DMS79 (cell line): ENCODE results near the gene SYNJ2.

Source experiments
- DNase-seq: peaks from one replicate; lab custom pipeline; 2025; lab: John Stamatoyannopoulos, UW

Gene SYNJ2

DNA sequence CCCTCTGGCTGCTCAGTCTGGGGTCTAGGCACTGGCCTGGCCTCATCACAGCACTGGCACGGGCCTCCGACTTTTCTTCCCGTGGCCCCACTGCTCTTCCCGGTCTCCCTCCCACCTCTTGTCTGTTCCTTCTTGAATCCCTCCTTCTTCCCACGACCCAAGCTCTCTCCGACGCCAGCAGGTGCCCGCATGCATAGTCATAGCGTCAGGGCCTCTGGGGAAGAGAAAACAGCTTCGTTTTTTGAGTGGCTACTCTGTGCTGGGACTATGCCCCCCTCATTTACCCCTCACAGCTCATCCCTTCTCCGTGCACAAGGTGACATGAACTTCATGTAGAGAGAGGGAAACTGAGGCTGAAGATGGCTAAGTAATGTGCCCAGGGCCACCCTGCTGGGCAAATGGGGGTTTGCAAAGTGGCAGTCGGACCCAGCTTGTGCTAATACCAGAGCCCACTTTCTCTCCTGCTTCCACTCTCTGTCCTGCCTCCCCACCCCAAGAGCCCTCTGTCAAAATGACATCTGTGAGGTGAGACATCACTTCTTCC is 59.2 kb downstream of the SYNJ2 start:
- DNase-seq = no peak

DNA sequence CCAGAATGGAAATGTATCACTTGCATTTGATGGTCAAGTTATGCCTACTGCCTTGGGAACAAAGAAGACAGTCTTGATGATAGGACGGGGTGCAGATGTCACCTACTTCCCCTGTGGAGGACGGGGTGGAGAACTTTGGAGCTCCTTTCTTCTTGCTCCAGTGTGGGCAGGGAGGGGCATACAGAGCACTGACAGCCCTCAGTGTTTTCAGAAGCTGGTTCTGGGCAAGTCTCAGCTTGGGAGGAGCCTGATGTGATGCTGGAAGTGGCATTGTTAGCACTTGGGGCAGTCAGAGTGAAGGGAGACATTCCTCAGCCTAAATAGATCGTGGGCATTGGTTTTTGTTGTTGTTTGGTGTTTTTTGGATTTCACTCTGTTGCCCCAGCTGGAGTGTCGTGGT is 59.7 kb downstream of the SYNJ2 start:
- DNase-seq = no peak

GRCh38 chr6:158041788-158042187 is 60.1 kb downstream of the SYNJ2 start:
- no peak for DNase-seq

- DNase-seq = no peak
Measured at GRCh38 chr6:158042245-158042798, 60.7 kb downstream of the SYNJ2 start.

GRCh38 chr6:158043008-158043407 is 61.3 kb downstream of the SYNJ2 start:
- no peak for DNase-seq

GRCh38 chr6:158043586-158044524 is 62.2 kb downstream of the SYNJ2 start:
- no peak for DNase-seq

- no peak for DNase-seq
Measured at GRCh38 chr6:158044525-158044888, 62.8 kb downstream of the SYNJ2 start.

DNA sequence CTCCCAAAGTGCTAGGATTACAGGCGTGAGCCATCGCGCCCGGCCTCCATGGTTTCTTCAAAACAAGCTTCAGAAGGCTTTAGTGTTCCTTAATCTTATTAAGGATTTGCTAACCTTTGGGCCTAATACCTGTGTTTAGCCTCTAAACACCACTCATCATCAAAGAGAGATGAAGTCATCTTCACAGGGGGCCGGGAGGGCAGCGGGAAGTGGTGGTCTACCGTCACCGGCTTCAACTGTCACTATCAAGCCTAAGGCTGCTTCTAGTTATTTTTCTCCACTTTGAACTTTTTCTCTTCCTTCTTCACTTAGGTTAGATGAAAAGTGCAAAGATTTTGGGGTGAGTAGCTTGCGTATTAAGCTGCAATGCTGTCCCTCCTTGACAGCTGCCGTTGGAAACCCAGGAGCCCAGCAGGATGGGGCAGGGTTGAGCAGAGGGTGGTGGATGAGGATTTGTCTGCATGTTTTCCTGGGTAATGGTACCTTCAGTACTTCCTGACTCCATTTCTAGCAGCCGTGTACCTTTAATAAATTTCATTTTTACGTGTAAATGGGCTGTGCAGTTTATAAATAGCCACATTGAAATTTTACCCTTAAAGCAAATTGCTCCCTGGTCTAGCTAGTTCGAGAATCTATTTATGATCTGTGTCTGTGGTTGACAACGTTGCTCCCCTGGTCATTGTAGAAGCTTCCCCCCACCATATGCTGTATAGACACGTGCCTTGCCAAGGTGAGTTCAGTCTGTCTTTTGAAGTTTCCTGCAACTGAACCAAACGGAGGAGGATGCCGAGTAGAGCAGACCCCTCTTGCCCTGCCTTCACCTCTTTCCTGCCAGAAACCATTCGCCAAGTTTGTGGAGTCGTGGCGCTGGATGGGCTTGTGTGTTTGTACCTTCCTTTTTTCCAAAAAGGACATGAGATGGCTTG is 64.8 kb downstream of the SYNJ2 start:
- DNase-seq = no peak

GRCh38 chr6:158047127-158047518 is 65.5 kb downstream of the SYNJ2 start:
- DNase-seq = no peak

- DNase-seq = no peak
Measured at GRCh38 chr6:158047563-158048323, 66.1 kb downstream of the SYNJ2 start.

DNA sequence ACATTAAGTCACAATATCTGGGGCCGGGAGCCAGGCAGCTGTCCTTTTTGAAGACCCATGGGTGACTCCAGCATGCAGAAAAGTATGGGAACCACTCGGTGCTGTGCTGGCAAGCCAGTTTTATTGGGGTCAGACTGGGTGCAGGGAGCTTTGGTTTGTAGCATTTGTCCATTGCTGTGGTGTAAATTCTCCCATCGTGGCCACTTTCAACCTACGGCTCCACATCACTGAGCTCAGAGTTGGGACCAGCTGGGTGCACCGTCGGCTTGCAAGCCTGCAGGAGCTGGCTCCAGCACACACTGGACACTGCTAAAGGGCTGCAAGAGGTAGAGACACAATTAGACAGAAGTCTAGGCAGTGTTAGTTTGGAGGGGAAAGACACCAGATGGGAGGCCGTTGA is 66.9 kb downstream of the SYNJ2 start:
- no peak for DNase-seq

DNA sequence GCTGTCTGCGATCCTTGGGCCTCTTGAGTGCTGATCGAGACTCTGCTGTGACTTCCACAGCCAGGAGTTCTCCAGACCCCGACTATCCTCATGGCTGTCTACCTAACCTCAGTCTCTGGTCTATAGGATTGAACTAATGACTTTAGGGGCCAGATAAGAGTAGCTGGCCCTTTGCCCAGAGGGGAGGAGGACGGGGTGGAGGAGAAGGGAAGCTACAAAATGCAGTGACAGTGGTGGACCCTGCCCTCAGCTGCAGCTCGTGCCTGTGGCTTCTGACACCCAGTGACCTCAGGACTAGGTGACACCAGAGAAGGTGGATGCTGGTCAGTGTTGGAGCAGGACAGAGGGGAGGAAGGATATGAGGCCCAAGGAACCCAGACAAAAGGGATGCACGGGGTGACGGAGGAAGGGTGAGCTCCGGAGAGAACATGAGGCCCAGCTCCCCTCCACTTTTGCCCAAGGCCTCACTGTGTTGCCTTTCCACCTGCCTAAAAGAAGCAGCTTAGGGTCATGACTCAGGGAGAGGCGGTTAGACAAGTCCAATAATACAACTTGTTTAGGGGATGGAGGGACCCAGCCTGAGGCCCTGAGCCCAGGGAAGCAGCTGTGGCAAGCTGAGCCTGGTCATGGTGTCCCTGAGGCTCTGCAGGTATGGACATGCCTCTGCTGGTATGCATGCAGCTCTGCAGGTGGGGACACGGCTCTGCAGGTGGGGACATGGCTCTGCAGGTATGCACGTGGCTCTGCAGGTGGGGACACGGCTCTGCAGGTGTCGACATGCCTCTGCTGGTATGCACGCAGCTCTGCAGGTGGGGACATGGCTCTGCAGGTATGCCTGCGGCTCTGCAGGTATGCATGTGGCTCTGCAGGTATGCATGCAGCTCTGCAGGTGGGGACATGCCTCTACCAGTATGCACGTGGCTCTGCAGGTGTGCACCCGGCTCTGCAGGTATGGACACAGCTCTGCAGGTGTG is 67.7 kb downstream of the SYNJ2 start:
- DNase-seq = no peak

DNA sequence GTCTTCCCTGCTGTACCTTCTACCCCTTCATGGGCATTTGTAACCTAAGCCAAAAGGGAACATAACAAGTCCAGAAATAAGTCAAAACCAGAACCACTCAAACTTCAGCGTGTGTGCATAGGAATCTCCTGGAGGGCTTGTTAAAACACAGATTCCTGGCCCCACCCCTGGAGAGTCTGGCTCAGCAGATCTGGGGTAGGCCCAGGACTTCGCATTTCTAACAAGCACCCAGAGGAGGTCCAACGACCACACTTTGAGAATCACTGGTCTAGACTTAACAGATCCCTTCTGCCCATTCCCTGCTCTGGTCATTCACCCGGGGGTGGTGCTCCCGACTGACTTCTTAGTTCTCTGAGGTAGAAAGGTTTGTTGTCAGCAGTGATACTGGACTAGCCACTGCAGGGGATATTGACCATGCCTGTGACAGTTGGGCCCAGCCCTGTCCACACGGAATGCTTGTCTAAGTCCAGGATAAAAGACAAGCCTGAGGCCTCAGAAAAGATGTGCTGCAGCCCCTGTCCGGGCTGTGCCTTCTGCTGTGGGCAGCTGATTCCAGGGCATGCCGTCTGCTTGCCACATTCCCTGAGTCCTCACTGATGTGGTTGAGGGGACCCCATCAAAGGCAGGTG is 68.6 kb downstream of the SYNJ2 start:
- no peak for DNase-seq

GRCh38 chr6:158050955-158051354 is 69.3 kb downstream of the SYNJ2 start:
- DNase-seq = no peak

DNA sequence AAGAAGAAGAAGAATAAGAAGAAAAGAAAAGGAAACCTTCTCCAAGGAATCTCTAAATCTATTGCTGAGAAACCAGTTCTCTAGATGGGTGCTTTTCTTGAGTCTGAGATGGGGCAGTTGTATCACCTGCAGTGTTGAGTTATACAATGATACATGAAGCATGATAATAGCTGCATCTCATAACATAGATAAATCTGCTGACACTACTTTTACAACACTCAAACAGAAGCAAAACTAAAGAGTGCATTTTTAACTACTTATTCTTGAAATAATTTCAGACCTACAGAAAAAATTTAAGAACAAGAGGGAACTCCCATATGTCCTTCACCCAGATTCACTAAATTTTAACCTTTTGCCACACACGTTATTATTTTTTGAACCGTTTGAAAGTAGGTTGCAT is 70.3 kb downstream of the SYNJ2 start:
- DNase-seq = no peak

DNA sequence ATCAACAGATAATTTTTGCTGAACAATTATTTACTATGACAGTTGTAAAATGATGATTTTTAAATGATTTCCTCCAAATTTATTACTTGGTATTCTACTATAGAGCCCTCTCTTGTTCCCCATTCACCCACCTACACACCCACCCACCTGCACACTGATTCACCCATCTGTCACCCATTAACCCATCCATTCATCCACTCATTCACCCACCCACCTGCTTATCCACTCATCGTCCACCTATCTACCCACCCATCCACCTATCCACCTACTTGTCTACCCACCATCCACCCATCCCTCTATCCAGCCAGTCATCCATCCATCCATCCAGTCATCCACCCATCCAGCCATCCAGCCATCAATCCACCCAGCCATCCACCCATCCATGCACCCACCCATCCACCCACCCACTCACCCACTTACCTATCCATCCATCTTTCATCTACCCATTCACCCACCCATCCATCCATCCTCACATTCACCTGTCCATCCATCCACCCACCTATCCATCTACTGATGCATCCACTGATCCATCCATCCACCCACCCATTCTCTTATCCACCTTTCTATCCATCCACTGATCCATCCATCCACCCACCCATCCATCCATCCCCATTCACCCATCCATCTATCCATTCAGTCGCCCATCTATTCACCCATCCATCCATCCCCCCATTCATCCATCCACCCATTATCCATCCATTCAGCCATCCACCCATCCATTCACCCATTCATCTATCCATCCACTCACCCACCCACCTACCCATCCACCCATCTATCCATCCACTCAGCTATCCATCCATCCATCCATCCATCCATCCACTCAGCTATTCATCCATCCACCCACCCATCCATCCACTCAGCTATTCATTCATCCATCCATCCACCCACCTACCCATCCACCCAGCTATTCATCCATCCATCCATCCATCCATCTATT is 72.0 kb downstream of the SYNJ2 start:
- DNase-seq = no peak

DNA sequence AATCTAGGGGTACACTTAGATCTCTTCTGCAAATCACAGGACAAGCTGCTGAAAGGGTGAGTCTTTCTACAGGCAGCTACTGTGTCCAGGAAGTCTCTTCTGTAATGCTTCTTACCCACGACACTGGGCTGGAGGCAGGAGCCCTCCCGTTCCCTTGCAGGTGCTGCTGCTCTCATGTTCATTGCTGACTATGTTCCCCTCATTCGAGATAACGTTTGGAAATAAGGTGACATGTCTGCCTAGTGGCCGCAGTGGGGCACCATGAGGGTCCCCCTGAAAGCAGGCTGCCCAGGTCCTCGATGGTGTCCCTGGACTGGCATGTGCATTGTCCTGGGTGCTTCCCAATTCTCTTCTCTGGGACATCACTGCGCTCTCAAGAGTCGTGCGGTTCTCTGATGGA is 74.7 kb downstream of the SYNJ2 start:
- DNase-seq = no peak

DNA sequence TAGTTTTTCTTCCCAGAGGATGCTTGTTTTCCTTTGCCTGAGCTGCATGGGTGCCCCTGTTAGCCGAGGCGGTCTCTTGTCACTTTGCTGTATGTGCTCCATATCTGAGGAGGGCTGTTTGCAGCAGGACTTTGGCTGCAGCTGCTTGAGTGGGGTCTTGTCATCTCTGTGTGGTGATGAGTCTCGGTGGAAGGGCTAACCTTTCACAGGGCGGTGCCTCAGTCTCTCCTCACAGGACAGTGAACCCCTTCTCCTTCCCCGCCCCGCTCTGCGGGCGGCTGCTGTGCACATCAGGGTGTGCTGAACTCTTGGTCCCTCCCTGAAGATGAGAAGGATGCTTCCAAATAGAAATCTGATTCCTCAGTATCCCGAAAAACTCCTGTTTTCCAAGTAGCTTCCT is 75.1 kb downstream of the SYNJ2 start:
- no peak for DNase-seq
